T-cell (primary cell): ENCODE data around the gene APOO. TPM values are rescaled to one million over a fixed set of nuclear protein-coding genes. Genes with fewer than 3 reads are reported as not detected.
A peak's percentile ranks its signal among the peaks of the same experiment; 100 is the strongest.
"Not testable (repeated sequence)": the region's sequence is repeated elsewhere in the genome, so short reads cannot be mapped to it uniquely, and the experiment has no call there.

ENCODE experiments used
- ATAC-seq, 4 experiments: fragments of 200-7000 bp in 3 of 4; fragments of 150-1000 bp in 1 of 4; cut with Tn5 transposase; replicated peaks in 1 of 4; 1 replicate in 3 of 4; 2 replicates in 1 of 4; pipeline ENCODE4 v1.10.0; 2021; ENCODE audit warnings: moderate library complexity in 3 of 4, mild to moderate bottlenecking in 2 of 4, moderate number of reproducible peaks in 1 of 4
- CTCF ChIA-PET, 2 donors: fragments of 300-600 bp; sonication (Branson Sonifier 250); formaldehyde crosslinking; loops; one replicate each; lab custom pipeline; 2022; ENCODE audit warnings: antibody characterized with exemption in 2 of 2; lab: Charles Lee
- POLR2A ChIA-PET, 2 donors: fragments of 300-600 bp; sonication (Branson Sonifier 250); formaldehyde crosslinking; loops; one replicate each; lab custom pipeline; 2022; ENCODE audit warnings: antibody characterized with exemption in 2 of 2; lab: Charles Lee
- DNase-seq, 35 experiments: peaks; one replicate each; pipeline versions ENCODE4 v3.0.0 to v3.0.0-alpha.2; 2013 to 2023
- H3K27ac ChIP-seq: one replicate; pipeline ENCODE4 v1.5.1; 2013; ENCODE audit warnings: low read length
- H3K27me3 ChIP-seq, 2 experiments: replicated peaks in 1 of 2; 1 replicate in 1 of 2; 2 replicates in 1 of 2; pipeline versions ENCODE4 v1.6.1 to v1.7.0; 2013; ENCODE audit warnings: low read length in 1 of 2, mixed read lengths in 1 of 2; ENCODE audit not compliant: control insufficient read depth in 2 of 2, insufficient read depth in 2 of 2; ENCODE audit errors: extremely low read depth in 1 of 2
- H3K36me3 ChIP-seq, 2 donors: 1 replicate in 1 of 2; 2 replicates in 1 of 2; pipeline versions ENCODE4 v1.6.1 to v1.7.0; 2013; ENCODE audit warnings: low read length in 1 of 2; ENCODE audit not compliant: control insufficient read depth in 2 of 2, insufficient read depth in 1 of 2; ENCODE audit errors: extremely low read depth in 1 of 2
- H3K4me1 ChIP-seq, 2 experiments: 1 replicate in 1 of 2; 2 replicates in 1 of 2; pipeline versions ENCODE4 v1.6.1 to v1.7.0; 2013; ENCODE audit warnings: low read length in 2 of 2, mixed read lengths in 1 of 2; ENCODE audit not compliant: insufficient read depth in 2 of 2, control insufficient read depth in 1 of 2; ENCODE audit errors: extremely low read depth in 1 of 2
- H3K4me3 ChIP-seq, 2 donors: 1 replicate in 1 of 2; 2 replicates in 1 of 2; pipeline versions ENCODE4 v1.5.1 to v1.7.0; 2013; ENCODE audit warnings: mild to moderate bottlenecking in 2 of 2, low read length in 1 of 2, moderate library complexity in 1 of 2; ENCODE audit not compliant: control insufficient read depth in 1 of 2; ENCODE audit errors: extremely low read depth in 1 of 2
- H3K9me3 ChIP-seq: 2 replicates; pipeline ENCODE4 v1.7.0; 2013
- H3K27ac Mint-ChIP-seq, 2 donors: one replicate each; pipeline ENCODE4 v1.8.0; 2020 to 2021; ENCODE audit warnings: mild to moderate bottlenecking in 2 of 2, mixed read lengths in 2 of 2
- H3K27me3 Mint-ChIP-seq, 2 donors: one replicate each; pipeline ENCODE4 v1.8.0; 2021 to 2022; ENCODE audit warnings: mixed read lengths in 2 of 2
- H3K36me3 Mint-ChIP-seq: one replicate; pipeline ENCODE4 v1.8.0; 2021; ENCODE audit warnings: mixed read lengths
- H3K4me1 Mint-ChIP-seq, 3 donors: one replicate each; pipeline ENCODE4 v1.8.0; 2020 to 2022; ENCODE audit warnings: mixed read lengths in 3 of 3, mild to moderate bottlenecking in 1 of 3
- H3K4me3 Mint-ChIP-seq, 3 donors: one replicate each; pipeline ENCODE4 v1.8.0; 2020 to 2022; ENCODE audit warnings: mild to moderate bottlenecking in 3 of 3, mixed read lengths in 3 of 3, moderate library complexity in 3 of 3
- H3K9me3 Mint-ChIP-seq, 3 donors: one replicate each; pipeline ENCODE4 v1.8.0; 2020 to 2022; ENCODE audit warnings: mixed read lengths in 3 of 3
- WGBS: methylation state at CpG from one replicate; pipeline ENCODE4 v1.1.5; 2013; ENCODE audit warnings: missing lambda C conversion rate; ENCODE audit not compliant: insufficient coverage; 5-methylcytosine and 5-hydroxymethylcytosine counted together
- total RNA-seq, 35 experiments: library from RNA in 6 of 35; stranded (reverse) in 6 of 35; fragments of 120-200 nt in 1 of 35; gene quantifications; one replicate each; pipeline versions ENCODE4 v1.2.1 to v1.2.4 and lab custom pipeline; 2013 to 2026

The APOO gene
- total RNA-seq, 5 donors from 2014 or later (not counting 1 experiment from before 2014, with no cell fraction given): 5.2 to 16.5 (median 6.4) TPM

DNA sequence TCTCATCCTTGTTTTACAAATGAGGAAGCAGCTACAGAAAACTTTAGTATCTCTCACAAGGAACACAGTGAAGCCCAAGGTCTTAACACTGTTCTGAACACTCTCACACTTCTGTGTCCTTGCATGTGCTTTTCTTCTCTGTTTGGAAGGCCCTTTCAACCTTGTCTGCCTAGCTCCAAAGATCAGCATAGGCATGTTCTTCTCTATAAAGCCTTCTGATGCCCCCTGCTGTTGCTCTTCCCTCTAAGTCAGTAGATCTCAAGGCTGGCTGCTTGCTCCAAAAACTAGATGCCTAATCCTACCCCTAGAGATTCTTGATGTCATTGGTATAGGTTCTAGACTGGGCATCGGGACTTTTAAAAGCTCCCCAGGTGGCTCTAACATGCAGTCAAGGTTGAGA is 5.9 kb downstream of the APOO start:
- no peaks in the 10 kb centered on the region for H3K27me3 Mint-ChIP-seq
- DNase-seq (peak in 29 of 35 experiments; percentile 1 to 62 (median 24)), ATAC-seq (peak; percentile 75 to 88 (median 80))
- no peak overlapping the region for H3K27ac Mint-ChIP-seq
- H3K4me1 ChIP-seq: peaks cover 0 to 5% of the 10 kb centered on the region in 2 experiments
- no peak overlapping the region for H3K4me3 Mint-ChIP-seq
- no peaks in the 10 kb centered on the region for H3K27me3 ChIP-seq
- WGBS: no CpG with 5 or more reads among the region's 1 CpG
- H3K9me3 Mint-ChIP-seq: no peaks in the 10 kb centered on the region
- no peak overlapping the region for H3K27ac ChIP-seq
- peaks cover 0 to 11% (median 5%) of the 10 kb centered on the region in 3 donors for H3K4me1 Mint-ChIP-seq
- CTCF ChIA-PET: interaction anchor here (0.5 to 2.4 kb wide), 34 partner anchors 17 to 1917 kb away, joined by 3 to 13 read pairs (median 4); partner anchors contain the start of genes ACOT9 (in 1 of the 2), KLHL15 (in 1 of the 2), PRDX4 (in 1 of the 2) and SAT1 (in 1 of the 2)
- H3K4me3 ChIP-seq: no peak overlapping the region
- H3K36me3 ChIP-seq: no peaks in the 10 kb centered on the region
- POLR2A ChIA-PET: interaction anchor here in 1 of 2 donors (0.7 kb wide), 1 partner anchor 119 kb away, joined by 3 read pairs; the partner anchor contains the start of gene SAT1
- H3K36me3 Mint-ChIP-seq: no peaks in the 10 kb centered on the region
- no peaks in the 10 kb centered on the region for H3K9me3 ChIP-seq

GRCh38 chrX:23901060-23901459 is 6.7 kb downstream of the APOO start:
- H3K27ac Mint-ChIP-seq: no peak overlapping the region
- no peak overlapping the region for H3K27ac ChIP-seq
- H3K4me3 Mint-ChIP-seq: no peak overlapping the region
- ChIA-PET POLR2A (interaction anchor here in 1 of 2 donors (0.7 kb wide), 1 partner anchor 118 kb away, joined by 3 read pairs; the partner anchor contains the start of gene SAT1), CTCF (interaction anchor here (0.7 to 2.4 kb wide), 16 partner anchors 16 to 1916 kb away, joined by 3 to 13 read pairs (median 5); partner anchors contain the start of genes PRDX4 (in 1 of the 2) and SAT1 (in 1 of the 2))
- no peaks in the 10 kb centered on the region for H3K27me3 ChIP-seq
- no peaks in the 10 kb centered on the region for H3K36me3 Mint-ChIP-seq
- H3K4me1 Mint-ChIP-seq: peaks cover 0 to 6% (median 0%) of the 10 kb centered on the region in 3 donors
- no peak overlapping the region for H3K4me3 ChIP-seq
- no peak for DNase-seq
- no peaks in the 10 kb centered on the region for H3K36me3 ChIP-seq
- no peaks in the 10 kb centered on the region for H3K27me3 Mint-ChIP-seq
- WGBS: no CpG with 5 or more reads among the region's 3 CpGs
- ATAC-seq: no peak
- no peaks in the 10 kb centered on the region for H3K9me3 Mint-ChIP-seq
- H3K4me1 ChIP-seq: peaks cover 0 to 5% of the 10 kb centered on the region in 2 experiments
- H3K9me3 ChIP-seq: no peaks in the 10 kb centered on the region

- peaks cover 0 to 4% (median 0%) of the 10 kb centered on the region in 3 donors for H3K4me1 Mint-ChIP-seq
- H3K27ac Mint-ChIP-seq: no peak overlapping the region
- no peaks in the 10 kb centered on the region for H3K9me3 Mint-ChIP-seq
- ChIA-PET CTCF (interaction anchor here (0.5 to 2.4 kb wide), 5 partner anchors 116 to 1878 kb away, joined by 3 to 9 read pairs (median 5); partner anchors contain the start of gene PRDX4 (in 1 of the 2)), POLR2A (no interaction called here)
- Histone ChIP-seq H3K27ac (no peak overlapping the region), H3K36me3 (no peaks in the 10 kb centered on the region), H3K27me3 (no peaks in the 10 kb centered on the region), H3K4me3 (no peak overlapping the region), H3K9me3 (no peaks in the 10 kb centered on the region), H3K4me1 (peaks cover 0 to 5% of the 10 kb centered on the region in 2 experiments)
- ATAC-seq (no peak), DNase-seq (no peak)
- 100% methylated on average over 2 of the region's 12 CpGs for WGBS
- H3K27me3 Mint-ChIP-seq: no peaks in the 10 kb centered on the region
- no peaks in the 10 kb centered on the region for H3K36me3 Mint-ChIP-seq
- no peak overlapping the region for H3K4me3 Mint-ChIP-seq
Measured at GRCh38 chrX:23900220-23900797, 7.4 kb downstream of the APOO start.

DNA sequence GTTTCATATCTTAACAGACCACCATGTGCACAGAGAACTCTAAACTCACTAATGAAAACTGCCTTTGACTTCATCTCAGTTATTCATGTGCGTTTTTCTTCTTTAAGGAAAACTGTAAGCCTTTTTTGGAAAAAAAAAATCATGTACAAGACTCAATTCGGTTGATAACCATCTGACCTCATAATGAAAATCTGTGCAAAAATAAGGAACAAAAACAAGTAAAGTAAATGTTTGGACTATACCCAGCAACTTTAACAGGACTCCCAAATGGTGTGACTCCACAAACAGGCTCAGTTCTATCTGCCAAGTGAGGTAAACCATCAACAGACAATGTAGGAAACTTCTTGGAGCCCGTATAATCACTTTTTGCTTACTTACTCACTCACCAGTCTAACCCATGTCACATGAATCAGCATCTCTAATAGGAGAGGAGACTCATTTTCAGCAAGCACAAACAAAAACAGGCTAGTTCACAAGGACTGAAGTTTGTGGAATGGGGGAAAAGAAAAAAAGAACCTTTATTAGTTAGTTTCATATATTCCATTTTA is 9.3 kb downstream of the APOO start:
- Mint-ChIP-seq H3K27me3 (peaks cover 0 to 3% of the 10 kb centered on the region in 2 donors), H3K36me3 (no peaks in the 10 kb centered on the region), H3K27ac (no peak overlapping the region), H3K4me1 (peaks cover 0 to 4% (median 0%) of the 10 kb centered on the region in 3 donors), H3K9me3 (no peaks in the 10 kb centered on the region), H3K4me3 (no peak overlapping the region)
- no peaks in the 10 kb centered on the region for H3K36me3 ChIP-seq
- peaks cover 0 to 5% of the 10 kb centered on the region in 2 experiments for H3K4me1 ChIP-seq
- H3K9me3 ChIP-seq: no peaks in the 10 kb centered on the region
- WGBS: no CpG with 5 or more reads among the region's 3 CpGs
- ChIA-PET POLR2A (no interaction called here), CTCF (interaction anchor here (0.7 kb wide), 2 partner anchors 8 to 10 kb away, joined by 3 to 4 read pairs; no protein-coding TSS in a partner anchor)
- no peak overlapping the region for H3K4me3 ChIP-seq
- no peaks in the 10 kb centered on the region for H3K27me3 ChIP-seq
- H3K27ac ChIP-seq: no peak overlapping the region
- DNase-seq (no peak), ATAC-seq (no peak)

DNA sequence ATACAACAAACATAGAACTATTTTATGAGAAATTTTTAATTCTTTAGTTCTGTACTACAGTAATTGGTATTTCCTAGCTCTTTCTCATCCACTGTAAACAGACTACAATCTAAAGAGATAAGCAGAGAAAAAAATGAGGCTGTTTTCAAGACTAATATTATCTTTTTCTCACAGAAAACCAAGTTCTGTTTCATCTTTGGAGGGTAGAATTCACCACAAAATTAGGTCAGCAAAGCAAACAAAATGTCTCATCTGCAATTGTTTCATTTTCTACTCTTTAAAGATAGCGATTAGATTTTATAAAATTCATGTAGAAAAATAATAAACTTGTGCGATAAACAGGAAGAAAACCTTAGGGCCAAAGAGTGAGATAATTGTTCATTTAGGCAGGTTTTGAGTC is 10.8 kb downstream of the APOO start:
- Histone ChIP-seq H3K27ac (no peak overlapping the region), H3K9me3 (no peaks in the 10 kb centered on the region), H3K4me3 (no peak overlapping the region), H3K27me3 (no peaks in the 10 kb centered on the region), H3K4me1 (peaks cover 0 to 1% of the 10 kb centered on the region in 2 experiments), H3K36me3 (no peaks in the 10 kb centered on the region)
- no CpG with 5 or more reads among the region's 2 CpGs for WGBS
- ChIA-PET CTCF (interaction anchor here in 1 of 2 donors (0.5 kb wide), 1 partner anchor 50 kb away, joined by 5 read pairs; no protein-coding TSS in a partner anchor), POLR2A (no interaction called here)
- H3K4me3 Mint-ChIP-seq: no peak overlapping the region
- ATAC-seq (no peak), DNase-seq (no peak)
- no peaks in the 10 kb centered on the region for H3K36me3 Mint-ChIP-seq
- H3K4me1 Mint-ChIP-seq: peaks cover 0 to 4% (median 0%) of the 10 kb centered on the region in 3 donors
- H3K9me3 Mint-ChIP-seq: no peaks in the 10 kb centered on the region
- peak overlapping the region in 1 of 2 donors; percentile 5 for H3K27ac Mint-ChIP-seq
- peaks cover 0 to 3% of the 10 kb centered on the region in 2 donors for H3K27me3 Mint-ChIP-seq

DNA sequence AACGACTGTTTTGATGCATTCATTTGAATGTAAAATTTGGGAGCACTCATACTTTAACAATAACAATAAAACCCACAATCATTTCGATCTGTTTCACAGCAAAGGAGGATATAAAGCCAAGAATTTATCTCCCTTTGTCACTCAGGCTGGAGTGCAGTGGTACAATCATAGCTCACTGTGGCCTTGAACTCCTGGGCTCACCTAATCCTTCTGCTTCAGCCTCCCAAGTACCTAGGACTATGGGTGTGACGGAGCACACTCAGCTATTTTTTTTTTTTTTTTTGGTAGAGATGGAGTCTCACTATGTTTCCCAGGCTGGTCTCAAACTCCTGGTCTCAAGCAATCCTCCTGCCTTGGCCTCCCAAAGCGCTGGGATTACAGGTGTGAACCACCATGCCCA is 11.2 kb downstream of the APOO start:
- not testable (repeated sequence) for H3K9me3 Mint-ChIP-seq, H3K27me3 ChIP-seq, H3K4me3 Mint-ChIP-seq, H3K9me3 ChIP-seq, H3K36me3 Mint-ChIP-seq, H3K4me1 Mint-ChIP-seq, H3K27me3 Mint-ChIP-seq, H3K4me3 ChIP-seq, H3K27ac Mint-ChIP-seq, H3K36me3 ChIP-seq, ATAC-seq, DNase-seq, H3K27ac ChIP-seq, H3K4me1 ChIP-seq
- CTCF ChIA-PET: interaction anchor here in 1 of 2 donors (0.5 kb wide), 1 partner anchor 50 kb away, joined by 5 read pairs; no protein-coding TSS in a partner anchor
- no CpG with 5 or more reads among the region's 4 CpGs for WGBS
- POLR2A ChIA-PET: interaction anchor here in 1 of 2 donors (0.6 kb wide), 1 partner anchor 13 kb away, joined by 3 read pairs; no protein-coding TSS in a partner anchor
